GM21737 (cell line): ENCODE results near the gene BRF1.

Source experiments
- ATAC-seq: cut with Tn5 transposase; IDR thresholded peaks from one replicate; pipeline ENCODE4 v1.9.1; 2021; ENCODE audit warnings: mild to moderate bottlenecking, moderate library complexity; ENCODE audit not compliant: unreplicated experiment

Gene BRF1

DNA sequence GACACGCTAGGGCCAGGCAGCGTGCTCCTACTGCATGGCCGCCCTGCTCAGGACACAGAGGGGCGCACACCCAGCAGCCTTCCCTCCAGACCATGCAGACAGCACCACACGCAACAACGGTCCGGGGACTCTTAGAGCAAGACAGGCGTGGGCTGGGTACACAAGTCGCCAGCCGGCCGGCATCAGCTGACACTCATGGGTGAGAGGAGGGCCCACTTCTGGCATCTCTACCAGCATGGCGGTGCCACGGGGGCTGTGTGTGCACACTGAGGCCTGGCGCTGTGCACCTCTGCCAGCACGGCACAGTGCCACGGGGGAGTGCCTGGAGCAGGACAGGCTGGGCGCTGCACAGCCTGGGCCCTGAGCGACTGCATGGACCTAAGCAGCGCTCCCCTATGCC is 59.2 kb downstream of the BRF1 start:
- ATAC-seq: no peak

DNA sequence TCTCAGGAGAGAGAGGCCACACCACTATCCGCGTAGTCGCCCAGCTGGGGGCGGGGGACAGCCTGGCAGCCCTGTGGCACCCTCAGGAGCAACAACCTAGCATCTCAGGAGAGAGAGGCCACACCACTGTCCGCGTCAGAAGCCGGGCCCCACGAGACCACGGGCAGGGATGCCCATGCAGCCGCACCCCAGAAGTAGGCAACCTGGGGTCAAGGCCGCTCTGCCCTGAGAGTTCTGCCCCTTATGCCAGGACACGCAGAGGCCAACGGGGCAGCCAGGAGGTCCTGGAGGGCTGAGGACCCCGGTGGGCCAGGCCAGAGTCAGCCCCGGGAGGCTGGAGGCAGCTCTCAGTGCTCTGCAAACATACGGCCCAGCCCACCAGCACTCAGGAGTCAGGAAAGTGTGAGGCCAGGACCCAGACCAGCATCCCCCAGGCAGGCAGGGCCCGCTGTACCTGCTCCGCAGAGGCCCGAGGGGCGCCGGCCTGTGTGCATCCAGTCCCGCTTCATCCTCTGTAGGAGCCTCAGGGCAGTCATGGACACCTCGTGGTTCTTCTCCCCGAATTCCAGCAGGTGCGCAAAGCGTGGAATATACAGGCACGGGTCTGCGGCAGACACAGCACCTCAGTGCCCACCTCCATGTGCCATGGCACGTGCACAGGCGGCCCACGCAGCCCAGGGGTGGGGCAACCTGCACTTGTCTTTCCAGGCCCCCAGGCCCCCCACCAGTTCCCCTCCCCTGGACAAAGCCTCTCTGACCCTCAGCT is 59.8 kb downstream of the BRF1 start:
- no peak for ATAC-seq

DNA sequence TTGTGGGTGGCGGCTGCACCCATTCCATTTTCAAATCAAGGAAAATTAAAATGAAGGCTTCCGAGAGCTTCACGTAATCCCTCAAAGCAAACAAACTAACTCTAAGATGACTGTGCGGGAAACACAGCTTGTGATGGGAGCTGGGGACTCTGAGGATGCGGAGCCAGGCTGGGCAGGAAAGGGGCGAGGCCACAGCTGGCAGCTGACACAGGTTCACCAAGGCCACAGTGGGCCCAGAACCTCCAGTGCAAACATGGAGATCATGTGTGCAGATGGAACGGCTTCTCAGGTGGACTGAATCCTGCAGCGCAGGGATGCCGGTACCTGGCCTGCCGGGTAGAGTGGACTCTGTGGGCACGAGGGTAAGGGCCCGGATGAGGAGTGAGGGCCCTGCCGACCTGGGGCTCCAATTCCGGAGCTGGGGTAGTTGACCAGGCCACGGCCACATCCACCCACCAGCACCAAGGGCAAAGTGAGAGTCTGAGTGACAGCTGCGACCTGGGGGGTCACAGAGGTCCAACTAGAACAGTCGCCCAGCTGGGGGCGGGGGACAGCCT is 71.6 kb downstream of the BRF1 start:
- no peak for ATAC-seq

DNA sequence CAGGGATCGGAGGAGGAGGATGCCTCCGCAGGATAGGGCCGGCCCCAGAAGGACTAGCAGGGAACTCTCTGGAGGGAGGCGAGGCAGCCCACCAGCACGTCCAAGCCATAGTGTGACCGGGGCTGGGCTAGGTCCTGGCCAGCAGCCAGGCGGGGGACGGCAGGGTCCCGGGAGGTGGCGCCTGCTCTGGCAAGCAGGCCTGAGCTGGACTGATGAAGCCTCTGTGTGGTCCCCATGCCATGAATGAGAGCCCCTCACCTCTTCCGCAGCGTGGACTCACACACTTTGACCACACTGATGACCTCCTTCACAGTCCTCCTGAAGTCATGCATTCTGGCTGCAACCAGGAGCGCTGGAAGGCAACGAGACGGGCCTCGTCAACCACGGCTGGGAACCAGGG is 72.2 kb downstream of the BRF1 start:
- ATAC-seq: no peak

DNA sequence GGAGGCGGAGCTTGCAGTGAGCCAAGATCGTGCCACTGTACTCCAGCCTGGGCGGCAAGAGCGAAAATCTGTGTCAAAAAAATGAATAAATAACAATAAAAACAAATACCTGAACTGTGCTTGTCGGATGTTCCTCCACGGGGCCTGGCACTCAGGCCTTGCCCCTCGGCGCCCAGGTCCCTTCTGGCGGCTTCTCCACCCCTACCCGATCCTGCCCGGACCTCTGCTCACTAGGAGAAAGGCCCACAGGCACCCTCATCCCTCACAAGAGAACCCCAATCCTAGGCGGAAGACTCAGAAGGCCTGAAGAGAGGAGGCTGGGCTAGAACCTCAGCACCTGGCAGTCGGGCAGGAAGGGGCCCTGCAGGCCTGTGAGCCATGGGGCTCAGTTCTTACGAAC is 73.5 kb downstream of the BRF1 start:
- ATAC-seq: no peak

DNA sequence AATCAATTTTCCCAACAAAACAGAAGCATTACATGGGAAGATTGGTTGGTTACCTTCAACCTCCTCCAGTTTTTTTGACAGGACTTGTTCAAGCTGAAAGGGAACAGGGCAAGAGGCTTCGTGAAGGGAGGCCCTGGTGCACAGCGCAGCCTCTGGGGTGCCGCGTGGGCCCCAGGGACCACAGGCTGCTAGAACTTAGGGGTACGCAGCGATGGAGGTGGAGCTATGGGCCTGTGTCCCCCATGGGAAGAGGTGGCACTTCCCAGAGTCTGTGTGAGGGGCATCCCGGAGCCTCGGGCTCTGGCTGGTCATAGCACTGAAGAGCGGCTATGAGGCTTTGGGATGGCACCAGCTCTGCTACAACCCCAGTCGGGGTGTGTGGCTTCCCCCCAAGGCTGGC is 74.6 kb downstream of the BRF1 start:
- no peak for ATAC-seq

DNA sequence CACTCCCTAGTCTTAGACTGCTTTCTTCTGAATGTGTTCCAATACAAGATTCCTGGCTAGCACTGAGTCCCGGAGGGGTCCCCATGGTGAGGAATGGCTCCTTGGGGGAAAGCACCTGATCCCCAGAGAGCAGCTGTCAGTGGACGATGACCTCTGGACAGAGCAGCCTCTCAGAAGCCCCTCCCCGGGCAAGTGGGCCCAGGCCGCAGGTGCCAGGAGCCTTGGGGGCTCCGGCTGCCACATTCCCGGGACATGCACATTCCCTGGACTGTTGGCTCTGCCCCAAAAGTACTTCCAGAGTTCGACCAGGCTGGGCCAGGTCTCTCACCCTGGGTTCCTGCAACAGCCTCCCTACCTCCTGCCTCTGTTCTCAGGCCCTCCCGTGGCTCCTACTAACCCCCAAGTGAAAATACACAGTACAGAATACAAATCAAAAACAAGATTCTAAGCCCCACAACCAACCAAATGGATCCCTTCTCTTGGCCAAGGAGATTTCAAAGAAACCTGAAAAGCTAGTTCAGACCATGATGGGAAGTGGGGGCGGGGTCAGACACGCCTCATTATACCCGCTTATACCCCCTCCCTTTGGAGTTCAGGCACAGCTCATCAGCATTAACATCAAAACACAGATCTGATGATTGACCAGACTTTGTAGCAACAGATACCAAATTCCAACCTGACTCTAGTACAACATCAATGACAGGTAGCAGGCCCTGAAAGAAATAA is 75.8 kb downstream of the BRF1 start:
- ATAC-seq: no peak

DNA sequence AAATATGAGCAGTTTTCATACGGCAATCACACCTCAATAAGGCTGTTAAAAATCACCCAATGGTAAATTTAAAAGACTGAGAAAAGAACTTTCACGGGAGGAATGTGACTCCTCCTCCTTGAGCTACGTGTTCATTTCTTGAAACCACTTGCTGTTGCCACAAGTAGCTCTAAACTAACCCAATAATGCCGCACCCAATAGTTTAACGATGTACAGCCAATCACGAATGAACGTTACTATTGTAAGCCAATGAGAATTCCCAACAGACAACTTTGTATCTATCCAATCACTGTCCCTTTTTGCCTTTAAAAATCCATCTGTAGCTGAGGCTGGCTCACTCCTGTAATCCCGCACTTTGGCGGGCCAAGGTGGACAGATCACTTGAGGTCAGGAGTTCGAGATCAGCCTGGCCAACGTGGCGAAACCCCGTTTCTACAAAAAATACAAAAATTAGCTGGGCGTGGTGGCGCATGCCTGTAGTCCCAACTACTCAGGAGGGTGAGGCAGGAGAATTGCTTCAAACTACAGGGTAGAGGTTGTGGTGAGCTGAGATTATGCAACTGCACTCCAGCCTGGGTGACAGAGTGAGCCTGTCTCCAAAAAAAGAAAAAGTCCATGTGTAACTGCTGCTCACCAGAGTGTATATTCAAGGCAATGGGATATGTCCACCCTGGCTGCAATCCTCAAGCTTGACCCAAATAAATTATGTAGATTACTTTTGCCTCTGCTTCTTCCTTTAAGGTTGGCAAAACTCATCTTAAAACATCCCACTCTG is 76.8 kb downstream of the BRF1 start:
- ATAC-seq: no peak

DNA sequence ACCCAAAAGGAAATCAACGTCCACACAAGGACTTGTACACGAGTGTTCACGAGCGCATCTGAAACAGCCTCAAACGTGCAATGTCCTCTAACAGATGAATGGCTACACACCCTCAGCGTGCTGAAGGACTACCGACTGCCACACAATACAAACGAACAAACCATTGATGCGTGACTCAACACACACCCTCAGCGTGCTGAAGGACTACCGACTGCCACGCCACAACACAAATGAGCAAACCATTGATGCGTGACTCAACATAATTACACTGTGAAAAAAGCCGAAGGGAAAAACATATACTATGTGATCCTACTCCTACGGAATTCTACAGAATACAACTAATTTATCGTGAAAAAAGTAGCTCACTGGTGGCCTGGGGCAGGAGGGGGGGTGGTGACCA is 77.5 kb downstream of the BRF1 start:
- ATAC-seq: no peak

DNA sequence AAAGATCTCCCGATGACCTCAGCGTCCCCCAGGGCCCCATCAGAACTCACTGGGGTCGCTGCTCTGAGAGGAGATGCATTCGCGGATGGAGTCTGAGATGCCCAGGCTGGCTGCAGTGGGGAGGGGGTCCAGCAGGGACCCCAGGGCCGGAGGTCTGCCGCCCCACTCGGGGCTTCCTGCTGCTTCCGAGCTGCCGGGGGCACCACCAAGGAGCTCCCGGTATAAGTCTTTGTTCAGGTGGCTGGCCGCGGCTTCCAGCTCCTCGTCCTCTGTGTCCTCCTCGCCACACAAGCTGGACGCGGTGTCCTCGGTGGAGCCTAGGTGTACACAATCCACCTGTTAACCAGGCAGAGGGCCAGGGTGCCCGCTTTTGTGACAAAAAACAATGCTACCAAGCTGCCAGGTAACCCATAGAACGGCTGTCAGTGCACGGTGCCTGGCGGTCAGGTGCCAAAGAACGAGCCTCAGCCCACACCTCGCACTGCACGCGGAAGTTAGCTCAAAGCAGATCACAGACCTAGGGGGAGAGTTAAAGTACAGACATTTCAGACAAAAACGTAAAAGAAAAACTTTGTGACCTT is 79.1 kb downstream of the BRF1 start:
- ATAC-seq: no peak

DNA sequence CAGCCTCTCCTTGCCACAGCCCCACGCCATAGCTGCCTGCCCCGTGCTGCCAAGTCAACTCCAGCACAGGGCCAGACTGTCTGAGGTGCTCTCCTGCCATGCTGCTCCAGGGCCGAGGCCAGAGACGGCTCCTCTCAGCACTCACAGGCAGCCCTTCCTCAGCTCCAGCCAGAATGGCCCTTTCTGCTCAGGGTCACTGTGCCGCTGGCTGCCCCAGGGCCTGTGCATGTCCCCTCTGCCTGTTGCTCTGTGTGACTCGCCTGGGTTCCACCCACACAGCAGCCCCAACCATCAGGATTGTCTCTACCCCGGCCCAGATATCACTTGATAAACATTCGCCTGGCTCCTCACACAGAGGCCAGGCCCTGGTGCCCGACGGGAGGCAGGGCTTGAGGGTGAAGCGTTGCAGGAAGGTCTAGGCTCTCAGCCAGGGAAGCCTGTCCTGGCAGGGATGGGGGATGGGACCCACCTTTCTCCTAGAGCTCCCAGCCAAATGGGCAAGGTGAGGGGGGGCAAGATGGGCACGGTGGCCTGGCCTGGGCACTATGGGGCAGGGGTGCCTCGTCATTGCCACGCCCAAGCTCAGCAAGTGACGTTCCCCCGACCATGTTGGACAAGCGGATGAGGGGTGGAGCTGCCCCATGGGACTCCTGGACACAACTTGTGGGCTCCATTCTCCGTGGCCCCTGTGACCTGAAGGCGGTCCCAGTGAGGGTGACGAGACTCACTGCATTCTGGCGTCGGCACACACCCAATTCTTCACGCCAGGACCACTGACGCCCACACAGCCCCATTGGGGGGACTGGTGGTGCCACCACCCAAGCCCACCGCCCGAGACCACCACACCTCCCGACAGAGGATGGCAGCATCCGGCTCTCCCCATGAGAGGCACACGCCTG is 79.9 kb downstream of the BRF1 start:
- ATAC-seq: no peak

DNA sequence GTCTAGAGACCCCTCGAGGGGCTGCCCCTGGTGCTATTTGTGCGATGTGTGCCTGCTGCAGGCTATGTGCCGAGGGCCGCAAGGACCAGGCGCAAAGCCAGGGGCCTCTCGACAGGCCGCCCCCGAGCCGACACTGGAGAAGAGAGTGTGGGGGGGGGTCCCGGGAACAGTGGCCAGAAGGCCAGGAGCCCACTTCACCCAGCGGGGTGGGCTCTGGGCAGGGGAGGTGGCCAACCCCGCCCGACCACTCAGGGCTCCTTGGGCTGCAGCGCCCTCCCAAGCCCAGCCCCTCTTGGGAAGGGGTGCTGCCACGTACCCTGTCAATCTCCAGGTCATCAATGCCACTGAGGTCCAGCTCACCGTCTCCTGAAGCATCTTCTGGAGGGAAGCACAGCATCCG is 81.0 kb downstream of the BRF1 start:
- ATAC-seq: no peak

DNA sequence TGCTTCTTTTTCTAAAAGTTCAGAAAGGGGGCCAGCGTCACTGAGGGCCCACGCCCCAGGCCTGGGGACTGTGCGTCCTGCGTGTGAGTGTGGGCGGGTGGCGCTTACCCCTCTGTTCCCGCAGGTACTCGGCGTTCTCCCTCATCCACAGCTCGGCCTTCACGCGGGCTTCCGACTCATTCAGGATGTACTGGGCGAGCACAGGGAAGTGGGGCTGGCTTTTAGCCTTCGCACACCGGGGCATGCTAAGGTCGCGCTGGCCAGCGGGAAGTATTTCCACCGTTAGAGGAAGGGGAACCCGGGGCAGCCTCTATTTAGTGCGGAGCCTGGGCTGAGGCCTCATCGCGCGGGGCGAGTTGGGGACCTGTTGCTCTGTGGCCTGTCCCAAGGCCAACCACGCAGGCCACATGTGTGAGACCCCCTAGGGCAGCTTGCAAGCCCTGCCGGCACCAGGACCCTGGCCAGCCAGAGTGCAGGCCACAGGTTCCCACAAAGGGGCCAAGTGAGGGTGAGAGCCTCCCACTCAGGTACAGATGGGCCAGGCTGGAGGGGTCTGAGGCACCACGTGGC is 81.7 kb downstream of the BRF1 start:
- ATAC-seq: no peak

DNA sequence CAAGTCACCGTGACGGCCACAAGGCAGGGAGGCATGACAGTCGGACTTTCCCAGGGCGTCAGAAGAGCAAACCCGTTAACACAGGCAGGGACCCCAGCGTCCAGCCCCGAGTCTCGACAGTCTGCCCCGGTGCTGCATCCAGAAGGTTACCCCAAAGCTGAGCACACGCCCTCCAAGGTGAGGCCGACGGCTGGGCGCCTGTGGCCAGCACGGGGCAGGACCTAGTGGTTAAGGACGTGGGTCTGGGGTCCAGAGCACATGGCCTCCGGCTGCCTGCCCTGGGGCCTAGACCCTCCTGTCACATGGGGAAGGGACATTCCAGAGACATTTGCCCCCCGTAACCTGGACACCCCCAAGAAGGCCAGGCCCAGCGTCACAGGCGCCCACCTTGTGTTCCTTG is 82.2 kb downstream of the BRF1 start:
- ATAC-seq: no peak

DNA sequence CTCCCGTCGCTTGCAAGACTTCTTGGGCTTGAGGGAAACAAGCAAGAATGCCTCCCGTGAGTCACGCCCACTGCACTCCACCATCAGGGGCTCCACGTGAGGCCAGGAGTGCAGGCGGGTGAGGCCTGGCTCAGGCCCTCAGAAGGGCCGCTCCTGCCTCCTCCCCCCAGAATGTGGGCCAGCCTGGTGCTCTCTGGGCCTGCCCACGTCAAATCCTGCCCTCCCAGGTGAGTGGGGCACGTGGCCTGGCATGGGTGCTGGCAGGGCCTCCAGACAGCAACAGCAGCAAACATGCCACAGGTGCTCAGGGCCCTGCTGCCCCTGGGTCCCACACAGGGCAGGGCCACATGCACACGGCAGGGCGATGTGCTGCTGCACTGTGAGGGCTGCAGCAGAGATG is 83.0 kb downstream of the BRF1 start:
- no peak for ATAC-seq

DNA sequence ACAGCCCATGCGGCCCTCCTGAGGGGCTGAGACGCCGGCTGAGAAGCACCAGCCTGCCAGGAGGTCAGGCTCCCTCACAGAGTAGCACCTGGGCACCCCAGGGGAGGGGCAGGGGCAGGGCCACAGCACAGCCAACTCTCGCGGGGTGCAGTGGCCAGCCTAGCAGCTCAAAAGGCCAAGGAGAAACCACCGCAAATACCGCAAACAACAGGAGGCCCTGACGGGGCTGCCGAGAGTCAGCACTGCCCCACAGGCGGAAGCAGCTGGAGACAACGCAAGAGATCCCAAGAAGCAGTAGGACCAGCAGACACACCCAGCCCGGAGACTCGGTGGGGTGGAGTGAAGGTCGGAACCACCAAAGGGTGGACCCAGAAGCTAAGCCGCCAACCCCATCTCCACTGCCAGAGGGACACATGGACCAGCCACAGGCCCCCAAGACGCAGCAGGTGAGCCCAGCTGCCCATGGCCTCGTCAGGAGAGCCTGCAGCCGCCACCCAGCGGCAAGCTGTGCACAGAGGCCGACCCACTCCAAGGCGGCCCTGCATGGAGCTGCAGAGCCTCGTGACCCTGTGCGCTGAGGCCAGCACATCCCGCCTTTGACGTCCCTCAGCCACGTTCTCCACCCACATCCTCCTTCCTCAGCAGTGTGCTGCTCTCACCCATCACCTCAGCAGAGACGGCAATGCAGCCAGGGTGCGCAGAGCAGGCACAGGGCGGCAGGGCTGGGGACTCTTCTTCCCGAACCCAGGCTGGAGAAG is 84.1 kb downstream of the BRF1 start:
- no peak for ATAC-seq

DNA sequence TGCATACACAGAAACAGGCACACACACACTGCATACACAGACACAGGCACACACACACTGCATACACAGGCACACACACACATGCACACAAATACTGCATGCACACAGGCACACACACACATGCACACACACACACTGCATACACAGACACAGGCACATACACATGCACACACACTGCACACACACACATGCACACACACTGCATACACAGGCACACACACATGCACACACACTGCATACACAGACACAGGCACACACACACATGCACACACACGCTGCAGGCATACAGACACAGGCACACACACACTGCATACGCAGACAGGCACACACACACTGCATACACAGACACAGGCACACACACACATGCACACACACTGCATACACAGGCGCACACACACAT is 85.2 kb downstream of the BRF1 start:
- ATAC-seq: no peak

DNA sequence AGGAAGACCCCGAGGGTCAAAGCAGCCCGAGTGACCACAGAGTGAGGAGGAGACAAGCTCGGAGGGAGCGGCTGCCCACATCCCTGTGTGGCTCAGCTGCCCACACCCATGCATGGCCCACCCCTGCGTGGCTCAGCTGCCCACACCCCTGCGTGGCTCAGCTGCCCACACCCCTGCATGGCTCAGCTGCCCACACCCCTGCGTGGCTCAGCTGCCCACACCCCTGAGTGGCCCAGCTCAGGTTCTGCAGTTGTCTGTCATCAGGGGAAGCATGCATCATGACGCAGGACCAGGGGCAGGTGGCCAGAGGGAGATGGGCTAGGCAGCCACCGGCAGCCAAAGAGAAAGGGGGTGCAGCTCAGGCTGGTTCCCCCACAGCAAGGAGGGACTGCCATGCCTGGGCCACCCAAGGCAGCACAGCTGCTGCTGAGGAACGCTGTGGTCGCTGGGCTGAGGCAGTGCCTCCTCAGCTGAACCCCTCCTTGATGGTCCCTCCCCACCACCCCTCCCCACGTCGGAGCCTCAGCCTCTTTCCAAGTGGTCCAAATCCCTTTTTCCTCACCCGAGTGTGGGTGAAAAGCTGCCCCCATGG is 86.4 kb downstream of the BRF1 start:
- ATAC-seq: no peak

DNA sequence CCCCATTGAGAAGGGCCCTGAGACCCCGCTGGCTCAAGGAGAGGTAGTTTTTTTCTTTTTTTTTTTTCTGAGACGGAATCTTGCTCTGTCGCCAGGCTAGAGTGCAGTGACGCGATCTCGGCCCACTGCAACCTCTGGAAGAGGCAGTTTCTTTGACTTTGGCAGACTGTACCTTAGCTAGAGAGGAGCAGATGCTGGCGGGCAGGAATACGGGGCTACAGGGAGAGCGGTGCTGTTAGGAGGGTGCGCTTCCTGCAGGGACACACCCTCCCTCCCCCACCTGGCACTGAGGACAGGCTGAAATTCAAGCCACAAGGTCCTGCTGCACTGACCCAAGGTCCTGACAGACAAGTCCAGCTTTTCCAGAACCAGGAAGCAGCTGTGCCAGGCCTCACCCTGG is 87.4 kb downstream of the BRF1 start:
- ATAC-seq: no peak
